T-helper 2 cell (primary cell): ENCODE measurements around the gene AIMP2.
A peak's percentile ranks its signal among the peaks of the same experiment; 100 is the strongest.
"Not testable (repeated sequence)": the region's sequence is repeated elsewhere in the genome, so short reads cannot be mapped to it uniquely, and the experiment has no call there.

ENCODE experiments used
- DNase-seq, 5 experiments: peaks; one replicate each; pipeline versions ENCODE4 v3.0.0 to v3.0.0-alpha.2; 2012 to 2022
- total RNA-seq, 2 donors: gene quantifications; one replicate each; lab custom pipeline; 2026; lab: John Stamatoyannopoulos, UW

Gene AIMP2
- total RNA-seq = 6.9 to 7.2 reads per million in 2 donors

GRCh38 chr7:6008668-6009611 lies at the start of gene AIMP2, which contains the start of gene PMS2:
Gene AIMP2, plus strand, starts transcription at chr7:6009272. Its CDS starts 92 bp downstream, at chr7:6009364.
Gene PMS2, minus strand, starts transcription at chr7:6009049. Its CDS starts 30 bp downstream, at chr7:6009019.
- DNase-seq = peak; percentile 83 to 96 (median 94)

- DNase-seq = not testable (repeated sequence)
Observed at GRCh38 chr7:5963205-5963604, 45.9 kb upstream of the AIMP2 start.

GRCh38 chr7:5963810-5964209 lies 45.3 kb upstream of the AIMP2 start:
- not testable (repeated sequence) for DNase-seq

- not testable (repeated sequence) for DNase-seq
Observed at GRCh38 chr7:5970347-5970911, 38.6 kb upstream of the AIMP2 start, which contains the start of gene RSPH10B. Gene RSPH10B, minus strand, starts transcription at chr7:5970689. Its CDS starts 3,573 bp downstream, at chr7:5967116.

- not testable (repeated sequence) for DNase-seq
Observed at GRCh38 chr7:5973580-5973979, 35.5 kb upstream of the AIMP2 start.

GRCh38 chr7:5979680-5980314 lies 29.3 kb upstream of the AIMP2 start:
- not testable (repeated sequence) for DNase-seq

- DNase-seq = not testable (repeated sequence)
Observed at GRCh38 chr7:5987061-5987460, 22.0 kb upstream of the AIMP2 start.

- DNase-seq = peak in 3 of 5 experiments; percentile 26 to 67 (median 29)
Observed at GRCh38 chr7:5997210-5997808, 11.8 kb upstream of the AIMP2 start.

GRCh38 chr7:6007386-6007785 lies 1.7 kb upstream of the AIMP2 start:
- no peak for DNase-seq

- not testable (repeated sequence) for DNase-seq
Observed at GRCh38 chr7:6007835-6008590, 1.1 kb upstream of the AIMP2 start.

GRCh38 chr7:6010370-6010769 lies 1.3 kb downstream of the AIMP2 start:
- not testable (repeated sequence) for DNase-seq

GRCh38 chr7:6011541-6011940 lies 2.5 kb downstream of the AIMP2 start:
- no peak for DNase-seq

GRCh38 chr7:6012355-6013104 lies 3.5 kb downstream of the AIMP2 start:
- peak in 1 of 5 experiments; percentile 60 for DNase-seq

GRCh38 chr7:6015917-6016652 lies 7.0 kb downstream of the AIMP2 start:
- DNase-seq = peak in 1 of 5 experiments; percentile 57

- DNase-seq = no peak
Observed at GRCh38 chr7:6016653-6016966, 7.5 kb downstream of the AIMP2 start.

GRCh38 chr7:6020371-6021286 lies 11.6 kb downstream of the AIMP2 start:
- DNase-seq = no peak

GRCh38 chr7:6022707-6023106 lies 13.6 kb downstream of the AIMP2 start:
- no peak for DNase-seq

GRCh38 chr7:6023974-6024435 lies 14.9 kb downstream of the AIMP2 start:
- DNase-seq = no peak
